HG03196 (cell line): ENCODE measurements around the gene CCDC146.

Experiments used
- ATAC-seq: cut with Tn5 transposase; IDR thresholded peaks from one replicate; pipeline ENCODE4 v1.9.1; 2021; ENCODE audit not compliant: unreplicated experiment

CCDC146 gene

DNA sequence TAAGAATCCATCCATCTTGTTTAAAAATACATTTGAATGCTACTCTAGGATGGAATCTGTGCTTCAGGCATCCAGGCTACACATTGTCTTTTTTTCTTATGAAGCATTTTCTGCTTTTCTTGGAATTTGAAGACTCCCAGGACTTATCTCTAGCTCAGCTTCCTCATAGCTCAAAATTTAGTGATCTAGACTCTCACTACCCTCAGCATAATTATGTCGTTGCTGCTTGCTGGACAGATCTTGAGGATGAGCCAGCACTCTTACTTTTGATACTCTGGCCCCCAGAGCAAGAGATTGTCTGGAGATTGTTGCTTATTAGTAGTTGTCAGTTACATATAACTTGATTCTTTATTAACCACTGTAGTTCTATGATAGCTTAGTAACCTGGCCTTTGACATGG, 160.5 kb downstream of the CCDC146 start:
- ATAC-seq, result no peak

- ATAC-seq, result no peak
Measured at GRCh38 chr7:77284005-77284404, 161.6 kb downstream of the CCDC146 start.

DNA sequence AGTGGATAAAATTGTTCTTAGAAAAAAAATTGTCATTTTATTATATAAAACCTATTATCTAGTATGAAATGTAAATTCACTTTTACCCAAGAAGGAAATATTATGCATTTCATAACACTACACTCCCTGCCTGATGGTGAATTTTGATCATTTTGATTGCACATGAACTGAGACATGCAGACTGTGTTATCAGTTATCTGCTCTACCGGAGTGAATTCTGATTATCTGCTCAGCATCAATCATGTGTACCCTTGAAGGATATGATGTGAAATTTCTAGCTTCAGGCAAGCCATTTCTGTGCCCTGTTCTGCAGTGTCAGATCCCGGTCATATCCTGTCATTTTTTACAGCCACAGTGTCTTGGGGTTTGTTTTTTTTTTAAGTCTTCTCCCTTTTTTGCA, 162.2 kb downstream of the CCDC146 start:
- no peak for ATAC-seq

- ATAC-seq, result no peak
Measured at GRCh38 chr7:77288676-77289320, 166.4 kb downstream of the CCDC146 start.

GRCh38 chr7:77289387-77289786, 167.0 kb downstream of the CCDC146 start:
- no peak for ATAC-seq

GRCh38 chr7:77290425-77290824, 168.0 kb downstream of the CCDC146 start:
- ATAC-seq, result no peak

DNA sequence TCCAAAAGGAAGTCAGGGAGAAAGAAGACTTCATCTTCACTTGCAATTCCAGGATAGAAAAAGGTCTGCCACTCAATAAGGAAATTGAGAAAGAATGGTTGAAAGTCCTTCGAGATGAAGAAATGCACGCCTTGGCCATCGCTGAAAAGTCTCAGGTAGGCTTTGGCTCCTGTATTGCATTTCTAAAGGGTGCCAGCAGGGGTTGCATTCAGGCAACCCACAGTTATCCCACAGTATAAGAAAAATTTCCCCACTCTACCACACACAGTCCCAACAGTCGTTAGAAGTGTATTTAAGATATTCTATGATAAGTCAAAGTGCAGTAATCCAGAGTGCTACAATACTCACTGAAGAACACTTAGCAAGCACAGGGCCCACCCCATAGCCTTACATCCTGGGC, 170.6 kb downstream of the CCDC146 start:
- no peak for ATAC-seq

- no peak for ATAC-seq
Measured at GRCh38 chr7:77295549-77295948, 173.1 kb downstream of the CCDC146 start.

DNA sequence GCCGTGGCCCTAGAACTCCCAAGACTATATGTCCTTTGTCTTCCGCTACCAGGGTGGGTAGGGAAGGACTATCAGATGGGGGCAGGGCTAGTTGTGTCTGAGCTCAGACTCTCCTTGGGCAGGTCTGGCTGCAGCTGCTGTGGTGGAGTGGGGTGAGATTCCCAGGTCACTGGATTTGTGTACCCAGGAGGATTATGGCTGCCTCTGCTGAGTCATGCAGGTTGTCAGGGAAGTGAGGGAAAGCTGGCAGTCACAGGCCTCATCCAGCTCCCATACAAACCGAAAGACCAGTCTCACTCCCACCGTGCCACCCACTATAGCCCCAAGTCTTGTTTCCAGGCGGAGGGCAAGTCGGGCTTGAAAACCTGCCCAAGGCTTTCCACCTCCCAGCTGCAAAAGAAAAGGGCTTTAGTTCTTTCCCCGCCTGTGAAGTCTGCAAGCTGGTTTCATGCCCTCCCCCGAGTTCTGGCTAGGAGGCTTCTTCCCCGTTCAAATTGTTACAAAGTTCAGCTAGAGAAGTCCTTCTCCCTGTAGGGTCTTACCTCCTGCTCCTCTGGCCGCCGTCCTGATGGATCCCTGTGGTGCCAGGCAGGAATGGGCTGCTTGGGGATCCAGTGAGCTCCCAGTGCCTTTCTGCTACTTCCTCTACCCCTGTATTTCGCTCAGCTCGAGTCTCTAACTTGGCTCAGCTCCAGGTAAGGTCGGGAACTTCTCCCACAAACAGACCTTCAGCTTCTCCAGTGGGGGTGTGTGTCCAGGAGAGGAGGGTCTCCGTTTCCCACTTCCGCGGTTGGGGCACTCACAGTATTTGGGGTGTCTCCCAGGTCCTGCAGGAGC, 184.0 kb downstream of the CCDC146 start:
- ATAC-seq, result no peak

- ATAC-seq, result no peak
Measured at GRCh38 chr7:77308792-77309191, 186.4 kb downstream of the CCDC146 start.

GRCh38 chr7:77309714-77310220, 187.4 kb downstream of the CCDC146 start:
- no peak for ATAC-seq

GRCh38 chr7:77310982-77311381, 188.6 kb downstream of the CCDC146 start:
- no peak for ATAC-seq

- ATAC-seq, result no peak
Measured at GRCh38 chr7:77313085-77313484, 190.7 kb downstream of the CCDC146 start.

- no peak for ATAC-seq
Measured at GRCh38 chr7:77313876-77314480, 191.6 kb downstream of the CCDC146 start.

GRCh38 chr7:77315182-77315591, 192.8 kb downstream of the CCDC146 start:
- ATAC-seq, result no peak

DNA sequence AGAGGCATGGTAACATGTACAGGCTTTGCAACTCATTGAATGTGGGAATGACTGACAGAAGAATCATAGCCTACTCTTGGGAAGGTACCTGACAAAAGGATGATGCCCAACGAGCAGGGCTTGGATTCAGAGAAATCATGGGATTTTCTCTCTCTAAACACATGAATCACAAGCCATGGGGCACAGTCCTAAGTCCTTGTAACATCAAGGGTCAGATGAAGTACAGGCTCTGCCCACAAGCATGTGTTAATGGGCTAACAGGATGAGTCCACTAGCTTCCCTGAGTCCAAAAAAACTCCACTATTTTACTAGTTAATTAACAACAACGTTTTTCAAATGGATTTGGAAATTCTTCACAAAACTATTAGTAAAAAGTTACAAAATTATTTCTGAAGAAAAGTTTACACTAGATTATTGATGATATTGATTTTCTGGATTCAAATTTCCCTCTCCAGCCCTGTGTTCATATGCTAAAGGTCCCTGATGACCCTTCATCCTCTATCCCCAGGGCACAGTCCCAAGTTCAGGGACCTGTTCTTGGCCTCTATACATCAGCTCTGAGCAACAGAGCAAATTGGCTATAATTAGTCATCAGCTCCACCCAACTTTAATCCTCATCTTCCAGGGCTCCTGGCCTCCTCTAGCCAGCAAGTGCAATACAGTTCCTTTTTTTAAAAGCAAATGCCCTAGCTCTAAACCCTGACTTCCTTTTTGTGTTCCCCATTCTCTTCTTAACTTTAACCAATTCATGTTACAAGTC, 194.0 kb downstream of the CCDC146 start:
- no peak for ATAC-seq

DNA sequence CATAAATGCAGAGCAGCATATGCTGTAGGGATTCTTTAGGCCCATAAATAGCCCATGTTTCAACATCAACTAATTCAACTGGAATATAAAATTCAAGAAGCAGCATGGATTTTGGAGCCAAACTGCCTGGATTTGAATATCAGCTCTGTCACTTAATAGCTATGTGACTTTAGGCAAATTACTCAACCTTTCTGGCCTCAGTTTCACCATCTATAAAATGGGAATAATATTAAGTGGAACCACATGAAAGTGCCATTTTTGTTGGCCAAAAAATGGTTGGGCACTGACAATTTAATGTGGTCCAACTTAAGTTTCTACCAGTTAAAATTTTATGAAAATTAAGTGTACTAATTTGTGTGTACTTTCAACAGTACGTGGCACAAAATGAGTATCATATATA, 195.6 kb downstream of the CCDC146 start:
- no peak for ATAC-seq

DNA sequence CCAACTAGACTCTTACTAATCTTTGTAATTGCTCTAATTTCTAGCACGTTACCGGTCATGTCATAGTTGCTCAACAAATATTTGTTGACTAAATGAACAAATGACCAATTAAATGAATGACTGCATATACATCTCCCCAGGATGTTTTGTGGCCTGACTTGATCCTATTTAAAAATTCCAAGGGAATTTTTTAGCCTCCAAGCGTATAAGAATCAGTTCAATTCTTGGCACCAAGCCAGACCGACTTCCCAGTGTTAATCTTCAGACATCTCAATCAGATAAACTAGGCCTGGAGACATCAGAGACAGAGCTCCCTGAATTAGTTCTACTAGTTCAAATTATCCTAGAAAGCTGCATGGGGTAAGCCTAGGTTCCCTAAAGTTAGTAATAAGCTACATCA, 197.7 kb downstream of the CCDC146 start:
- no peak for ATAC-seq

- no peak for ATAC-seq
Measured at GRCh38 chr7:77320714-77321113, 198.3 kb downstream of the CCDC146 start.

- no peak for ATAC-seq
Measured at GRCh38 chr7:77321300-77321699, 198.9 kb downstream of the CCDC146 start.

- ATAC-seq, result no peak
Measured at GRCh38 chr7:77326131-77326530, 203.7 kb downstream of the CCDC146 start.
